Measurements from ENCODE around the gene TVP23C.

GRCh38 chr17:15492791-15493692 lies 70.2 kb downstream of the TVP23C start:
- TF ChIP-seq SUZ12 (IDR thresholded peaks at IDR 0.05; ENCODE audit: extremely low read depth, insufficient read depth, insufficient read length) (no peak), YY1 (IDR thresholded peaks at IDR 0.05; ENCODE audit: insufficient read depth, insufficient read length) (no peak)

Measured in NT2/D1 (cell line).